SK-N-SH (cell line): ENCODE measurements around the gene ZNF761. TPM values are rescaled to one million over a fixed set of nuclear protein-coding genes. Genes with fewer than 3 reads are reported as not detected.
"Not testable (repeated sequence)": the region's sequence is repeated elsewhere in the genome, so short reads cannot be mapped to it uniquely, and the experiment has no call there.

Source experiments
- CTCF ChIA-PET: fragments of 300-600, 350-600 bp; formaldehyde crosslinking; extraction: SDS; loops from one replicate; lab custom pipeline; 2021; lab: Yijun Ruan, JAX
- POLR2A ChIA-PET: fragments of 350-600 bp; sonication (Branson Sonifier 250); formaldehyde crosslinking; extraction: SDS; loops from one replicate; lab custom pipeline; 2020; ENCODE audit warnings: antibody characterized with exemption, inconsistent platforms; lab: Yijun Ruan, JAX
- DNase-seq: peaks from one replicate; pipeline ENCODE4 v3.0.0; 2012
- H2AFZ ChIP-seq: fragments of 200-600 bp; sonication (generic); 2 replicates; pipeline ENCODE4 v1.8.1; 2016; ENCODE audit warnings: antibody characterized with exemption, mild to moderate bottlenecking, low read depth
- H3F3A ChIP-seq: fragments of 200-600 bp; sonication (generic); replicated peaks from 2 replicates; pipeline ENCODE3; 2016; ENCODE audit warnings: antibody characterized with exemption, mild to moderate bottlenecking; ENCODE audit not compliant: insufficient read depth
- H3K27ac ChIP-seq, 2 experiments: fragments of 200-500 bp in 1 of 2; fragments of 200-600 bp in 1 of 2; sonication (Bioruptor generic) in 1 of 2; sonication (generic), shearing (Covaris generic) in 1 of 2; 2 replicates each; pipeline versions ENCODE4 v1.5.1 to v1.6.1; 2014 to 2016; ENCODE audit warnings: low read depth in 2 of 2, inconsistent platforms in 1 of 2, low read length in 1 of 2, mild to moderate bottlenecking in 1 of 2, mixed read lengths in 1 of 2
- H3K27me3 ChIP-seq: fragments of 200-600 bp; sonication (generic), shearing (Covaris generic); 2 replicates; pipeline ENCODE4 v1.6.1; 2016; ENCODE audit warnings: mixed run types; ENCODE audit not compliant: insufficient read depth
- H3K36me3 ChIP-seq, 2 experiments: fragments of 200-500 bp in 1 of 2; fragments of 200-600 bp in 1 of 2; sonication (Bioruptor generic) in 1 of 2; sonication (generic) in 1 of 2; replicated peaks in 1 of 2; 2 replicates each; pipeline versions ENCODE3 to v1.5.1; 2014 to 2016; ENCODE audit warnings: low read length in 1 of 2, mild to moderate bottlenecking in 1 of 2; ENCODE audit not compliant: insufficient read depth in 2 of 2, control insufficient read depth in 1 of 2
- H3K4me1 ChIP-seq, 2 experiments: fragments of 200-500 bp in 1 of 2; fragments of 200-600 bp in 1 of 2; sonication (Bioruptor generic) in 1 of 2; sonication (generic), shearing (Covaris generic) in 1 of 2; 2 replicates each; pipeline versions ENCODE4 v1.5.1 to v1.6.1; 2014 to 2016; ENCODE audit warnings: low read depth in 1 of 2, low read length in 1 of 2, mixed run types in 1 of 2; ENCODE audit not compliant: insufficient read depth in 2 of 2, control insufficient read depth in 1 of 2
- H3K4me2 ChIP-seq: fragments of 200-600 bp; sonication (generic), shearing (Covaris generic); 2 replicates; pipeline ENCODE4 v1.6.1; 2017; ENCODE audit warnings: mixed run types
- H3K4me3 ChIP-seq, 2 experiments: fragments of 200-500 bp in 1 of 2; fragments of 200-600 bp in 1 of 2; sonication (Bioruptor generic) in 1 of 2; sonication (generic), shearing (Covaris generic) in 1 of 2; 2 replicates each; pipeline versions ENCODE4 v1.5.1 to v1.8.1; 2014 to 2016; ENCODE audit warnings: low read depth in 2 of 2, inconsistent platforms in 1 of 2, low read length in 1 of 2, mild to moderate bottlenecking in 1 of 2, mixed read lengths in 1 of 2, moderate library complexity in 1 of 2
- H3K79me2 ChIP-seq: fragments of 200-600 bp; sonication (generic); 2 replicates; pipeline ENCODE4 v1.8.1; 2017; ENCODE audit warnings: mild to moderate bottlenecking; ENCODE audit not compliant: insufficient read depth
- H3K9ac ChIP-seq: fragments of 200-600 bp; sonication (generic); 2 replicates; pipeline ENCODE4 v1.6.1; 2017; ENCODE audit warnings: mixed run types
- H3K9me2 ChIP-seq: fragments of 200-600 bp; sonication (generic); 2 replicates; pipeline ENCODE4 v1.6.1; 2017; ENCODE audit warnings: mixed run types
- H3K9me3 ChIP-seq: fragments of 200-600 bp; sonication (generic); 2 replicates; pipeline ENCODE4 v1.6.1; 2017; ENCODE audit warnings: mixed run types, mild to moderate bottlenecking, moderate library complexity
- H4K20me1 ChIP-seq: fragments of 200-600 bp; sonication (generic); 2 replicates; pipeline ENCODE4 v1.6.1; 2017; ENCODE audit warnings: mild to moderate bottlenecking, mixed run types; ENCODE audit not compliant: insufficient read depth
- CTCF ChIP-seq: fragments of 200-600 bp; sonication (generic); IDR thresholded peaks from 2 replicates; pipeline ENCODE4 v1.6.1; 2017; ENCODE audit warnings: antibody characterized with exemption, mild to moderate bottlenecking, moderate library complexity
- ELF1 ChIP-seq: IDR thresholded peaks from 2 replicates; pipeline ENCODE4 v1.4.0; 2012
- EP300 ChIP-seq, 2 experiments: IDR thresholded peaks; 2 replicates each; pipeline versions ENCODE4 v1.4.0 to v1.6.1; 2012; ENCODE audit warnings: borderline replicate concordance in 1 of 2, low read depth in 1 of 2, low read length in 1 of 2
- EZH2phosphoT487 ChIP-seq: fragments of 200-600 bp; sonication (generic); IDR thresholded peaks from 2 replicates; pipeline ENCODE4 v1.6.1; 2017; ENCODE audit warnings: low read depth, mixed run types, mild to moderate bottlenecking, antibody characterized with exemption, moderate library complexity, borderline replicate concordance
- FOSL2 ChIP-seq: IDR thresholded peaks from 2 replicates; pipeline ENCODE4 v1.4.0; 2012; ENCODE audit warnings: low read depth, mild to moderate bottlenecking, moderate library complexity, borderline replicate concordance
- GATA2 ChIP-seq: sonication (generic); formaldehyde crosslinking; IDR thresholded peaks from 2 replicates; pipeline ENCODE4 v1.5.0; 2020; ENCODE audit warnings: mild to moderate bottlenecking, missing genetic modification reagents
- IRF3 ChIP-seq: fragments of 150-350 bp; IDR thresholded peaks from 2 replicates; pipeline ENCODE4 v1.6.1; 2016; ENCODE audit warnings: mild to moderate bottlenecking, low read depth, low read length
- JUND ChIP-seq: IDR thresholded peaks from 2 replicates; pipeline ENCODE4 v1.4.0; 2012
- MXI1 ChIP-seq: IDR thresholded peaks from 2 replicates; pipeline ENCODE4 v1.6.1; 2012; ENCODE audit warnings: mild to moderate bottlenecking, low read depth, low read length, improper control_type of control experiment
- NFIC ChIP-seq: IDR thresholded peaks from 2 replicates; pipeline ENCODE4 v1.4.0; 2012; ENCODE audit warnings: borderline replicate concordance
- NRF1 ChIP-seq: IDR thresholded peaks from 2 replicates; pipeline ENCODE4 v1.6.1; 2012; ENCODE audit warnings: low read depth, mild to moderate bottlenecking, low read length
- PBX3 ChIP-seq: IDR thresholded peaks from 2 replicates; pipeline ENCODE4; 2012
- RAD21 ChIP-seq: IDR thresholded peaks from 2 replicates; pipeline ENCODE4 v1.6.1; 2012; ENCODE audit warnings: mild to moderate bottlenecking, low read length
- RXRA ChIP-seq: IDR thresholded peaks from 2 replicates; pipeline ENCODE4 v1.4.0; 2012; ENCODE audit warnings: low read depth, mild to moderate bottlenecking, borderline replicate concordance
- SIN3A ChIP-seq: IDR thresholded peaks from 2 replicates; pipeline ENCODE4 v1.6.1; 2012; ENCODE audit warnings: low read depth, mild to moderate bottlenecking, low read length, moderate library complexity, borderline replicate concordance
- TEAD4 ChIP-seq: IDR thresholded peaks from 2 replicates; pipeline ENCODE4 v1.4.0; 2012; ENCODE audit warnings: mild to moderate bottlenecking, borderline replicate concordance; ENCODE audit not compliant: insufficient read depth
- USF1 ChIP-seq: IDR thresholded peaks from 2 replicates; pipeline ENCODE4 v1.4.0; 2012; ENCODE audit warnings: low read depth, borderline replicate concordance
- USF2 ChIP-seq: fragments of 150-350 bp; IDR thresholded peaks from 2 replicates; pipeline ENCODE4 v1.6.1; 2017; ENCODE audit warnings: antibody characterized with exemption, low read length, low read depth, borderline replicate concordance
- WGBS: methylation state at CpG from one replicate; pipeline ENCODE4 v1.1.6; 2017; ENCODE audit warnings: low lambda C conversion rate; 5-methylcytosine and 5-hydroxymethylcytosine counted together
- polyA plus RNA-seq, 3 experiments: library from polyadenylated mRNA; depleted of rRNA; stranded (reverse); fragments of >200 nt; gene quantifications; 2 replicates each; pipeline ENCODE4 v1.2.3, GENCODE V29; 2012

Gene ZNF761
- polyA plus RNA-seq, 1 of the 3 experiments (the other 2 are of a cell fraction): 5.9 TPM

- Histone ChIP-seq H2AFZ (no peak overlapping the region), H3K9ac (no peak overlapping the region), H3K4me3 (no peak overlapping the region), H3K27me3 (no peaks in the 10 kb centered on the region), H3F3A (no peaks in the 10 kb centered on the region), H3K27ac (no peak overlapping the region), H3K4me1 (no peaks in the 10 kb centered on the region), H3K9me2 (no peaks in the 10 kb centered on the region), H3K9me3 (no peaks in the 10 kb centered on the region), H3K79me2 (no peaks in the 10 kb centered on the region), H3K4me2 (no peak overlapping the region), H3K36me3 (no peaks in the 10 kb centered on the region), H4K20me1 (no peaks in the 10 kb centered on the region)
- TF ChIP-seq RAD21 (no peak), SIN3A (no peak), USF2 (no peak), TEAD4 (no peak), FOSL2 (no peak), CTCF (no peak), MXI1 (no peak), PBX3 (no peak), RXRA (no peak), NRF1 (no peak), IRF3 (no peak), ELF1 (no peak), EZH2phosphoT487 (no peak), EP300 (IDR thresholded peaks at IDR 0.05; ENCODE audit: borderline replicate concordance in 1 of 2, low read depth in 1 of 2, low read length in 1 of 2) (no peak), NFIC (no peak), GATA2 (CRISPR knock-in tag) (no peak), JUND (no peak), USF1 (no peak)
- 83% methylated on average over 5 of the region's 5 CpGs for WGBS
- ChIA-PET CTCF (interaction anchor here (1.4 kb wide), 1 partner anchor 324 kb away, joined by 7 read pairs; no protein-coding TSS in a partner anchor), POLR2A (no interaction called here)
- no peak for DNase-seq
Observed at GRCh38 chr19:53422551-53422950, 9.2 kb upstream of the ZNF761 start.

- H2AFZ ChIP-seq: not testable (repeated sequence)
Observed at GRCh38 chr19:53423074-53423473, 8.7 kb upstream of the ZNF761 start.

More at GRCh38 chr19:53423074-53423473, 8.7 kb upstream of the ZNF761 start:
- not testable (repeated sequence) for H3F3A ChIP-seq, H4K20me1 ChIP-seq, H3K9ac ChIP-seq, H3K4me3 ChIP-seq, H3K79me2 ChIP-seq, H3K27ac ChIP-seq, H3K9me2 ChIP-seq, DNase-seq, H3K4me1 ChIP-seq, H3K36me3 ChIP-seq, H3K27me3 ChIP-seq, H3K4me2 ChIP-seq, H3K9me3 ChIP-seq
- CTCF ChIA-PET: interaction anchor here (1.4 kb wide), 1 partner anchor 323 kb away, joined by 7 read pairs; no protein-coding TSS in a partner anchor
- 59% methylated on average over 3 of the region's 13 CpGs for WGBS
- POLR2A ChIA-PET: interaction anchor here (0.6 kb wide), 1 partner anchor 316 kb away, joined by 3 read pairs; no protein-coding TSS in a partner anchor
